IPS-18c (cell line): ENCODE results near the gene TUG1.

Experiments used
- H3K4me3 ChIP-seq: 2 replicates; pipeline ENCODE4 v1.7.0; 2013; ENCODE audit warnings: low read depth, mild to moderate bottlenecking, low read length, moderate library complexity; ENCODE audit not compliant: insufficient read depth
- H3K9me3 ChIP-seq: one replicate; pipeline ENCODE4 v1.6.1; 2013; ENCODE audit warnings: mild to moderate bottlenecking, low read length, moderate library complexity; ENCODE audit not compliant: control insufficient read depth, insufficient read depth

The TUG1 gene

GRCh38 chr22:30968924-30969531, at the start of gene TUG1:
TUG1 (plus strand) TSS chr22:30969265.
- Histone ChIP-seq H3K9me3 (peaks cover 12% of the 10 kb centered on the region), H3K4me3 (peak within 1 kb of the TSS; percentile 84)

GRCh38 chr22:30919973-30920372, 49.1 kb upstream of the TUG1 start:
- no peak overlapping the region for H3K4me3 ChIP-seq
- no peaks in the 10 kb centered on the region for H3K9me3 ChIP-seq

- Histone ChIP-seq H3K4me3 (no peak overlapping the region), H3K9me3 (no peaks in the 10 kb centered on the region)
These were observed 48.7 kb upstream of the TUG1 start for GRCh38 chr22:30920407-30920806.

GRCh38 chr22:30921108-30921507, 48.0 kb upstream of the TUG1 start:
- Histone ChIP-seq H3K4me3 (no peak overlapping the region), H3K9me3 (no peaks in the 10 kb centered on the region)

DNA sequence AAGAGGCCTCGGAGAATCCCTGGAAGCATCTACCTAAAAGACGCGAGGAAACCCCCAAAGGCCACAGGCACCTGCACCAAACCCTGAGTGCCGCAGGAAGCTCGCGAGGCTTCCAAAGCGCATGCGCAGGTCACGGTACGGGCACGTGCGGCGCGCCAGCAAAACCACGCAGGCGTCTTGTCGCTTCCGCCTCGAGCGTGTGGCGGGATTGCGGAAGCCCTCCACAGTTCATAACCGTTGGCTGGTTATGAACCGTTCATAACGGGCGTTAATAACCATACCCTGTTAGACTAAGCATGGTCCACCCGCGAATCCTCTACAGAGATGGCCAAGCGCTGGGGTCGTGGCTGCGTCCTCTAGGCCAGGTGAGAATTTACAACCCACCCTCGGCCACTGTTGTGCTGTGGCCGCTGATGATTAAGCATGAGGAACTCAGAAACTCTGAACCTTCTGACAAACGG, 46.9 kb upstream of the TUG1 start:
- no peak overlapping the region for H3K4me3 ChIP-seq
- no peaks in the 10 kb centered on the region for H3K9me3 ChIP-seq

DNA sequence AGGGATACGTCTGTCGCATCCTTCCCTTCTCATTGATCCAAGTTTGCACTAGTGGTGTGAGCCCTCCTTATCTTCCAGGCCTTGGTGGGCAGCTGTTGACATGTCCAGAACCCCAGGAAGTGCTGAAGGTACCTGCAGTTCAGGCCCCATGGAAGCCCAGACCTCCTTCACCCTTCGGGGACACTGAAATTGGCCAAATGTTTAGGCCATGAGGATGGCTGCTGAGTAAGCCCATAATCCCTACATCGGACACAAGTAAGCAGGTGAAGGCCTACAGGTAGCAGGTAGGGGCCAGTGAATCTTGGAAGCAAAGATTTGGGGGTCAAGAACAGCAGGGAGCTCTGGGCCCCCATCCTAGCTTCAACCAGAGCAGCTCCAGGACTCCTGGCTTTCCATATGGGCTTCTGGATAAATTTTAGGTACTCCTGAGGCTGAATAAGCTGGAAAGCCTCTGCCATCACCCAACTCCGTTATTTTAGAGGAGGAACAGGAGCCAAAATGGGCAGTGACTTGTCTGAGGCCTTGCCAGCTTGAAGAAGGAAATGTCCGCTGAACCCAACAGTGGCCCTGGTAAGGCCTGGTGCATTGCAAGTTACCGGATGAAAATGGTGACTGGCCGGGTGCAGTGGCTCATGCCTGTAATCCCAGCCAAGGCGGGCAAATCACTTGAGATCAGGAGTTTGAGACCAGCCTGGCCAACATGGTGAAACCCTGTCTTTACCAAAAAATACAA, 45.7 kb upstream of the TUG1 start:
- no peak overlapping the region for H3K4me3 ChIP-seq
- no peaks in the 10 kb centered on the region for H3K9me3 ChIP-seq

DNA sequence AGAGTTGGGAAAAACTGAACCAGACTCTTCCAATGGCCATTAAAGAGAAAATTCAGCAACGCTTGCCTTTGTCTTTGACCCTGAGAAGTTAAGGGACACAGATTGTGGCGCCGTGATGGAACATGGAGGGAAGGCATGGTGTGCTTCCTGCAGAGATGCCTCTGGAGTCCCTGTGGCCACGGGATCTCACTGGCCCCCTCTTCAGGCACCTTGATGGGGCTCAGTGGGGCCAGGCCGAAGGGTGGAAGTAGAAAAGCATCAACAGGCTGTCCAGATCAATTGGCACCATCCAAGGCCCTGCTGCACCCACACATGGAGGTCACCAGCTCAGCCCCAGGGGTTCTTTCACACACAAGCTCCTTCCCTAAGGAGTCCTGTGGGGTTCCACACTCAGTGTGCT, 43.4 kb upstream of the TUG1 start:
- Histone ChIP-seq H3K4me3 (no peak overlapping the region), H3K9me3 (no peaks in the 10 kb centered on the region)

DNA sequence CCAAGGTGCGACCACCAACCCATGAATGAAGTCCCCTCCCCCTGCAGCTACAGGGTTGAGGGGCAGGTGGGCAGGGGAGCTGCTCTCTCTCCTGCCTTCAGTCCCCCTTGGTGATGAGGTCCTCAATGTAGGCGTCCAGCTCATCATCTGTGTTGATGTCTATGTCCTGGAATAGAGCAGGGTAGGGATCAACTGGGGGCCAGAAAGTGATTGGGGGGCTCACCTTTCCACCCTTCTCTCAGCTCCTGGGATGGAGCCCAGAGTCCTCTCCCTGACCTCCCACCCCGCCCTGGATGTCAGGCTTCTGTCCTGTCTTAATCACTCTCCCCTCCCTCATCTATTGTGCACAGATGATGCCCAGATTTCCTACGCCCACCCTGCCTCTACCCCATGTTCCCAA, 42.4 kb upstream of the TUG1 start:
- H3K4me3 ChIP-seq, result no peak overlapping the region
- H3K9me3 ChIP-seq, result no peaks in the 10 kb centered on the region

GRCh38 chr22:30927806-30928205, 41.3 kb upstream of the TUG1 start:
- no peaks in the 10 kb centered on the region for H3K9me3 ChIP-seq
- H3K4me3 ChIP-seq, result no peak overlapping the region

DNA sequence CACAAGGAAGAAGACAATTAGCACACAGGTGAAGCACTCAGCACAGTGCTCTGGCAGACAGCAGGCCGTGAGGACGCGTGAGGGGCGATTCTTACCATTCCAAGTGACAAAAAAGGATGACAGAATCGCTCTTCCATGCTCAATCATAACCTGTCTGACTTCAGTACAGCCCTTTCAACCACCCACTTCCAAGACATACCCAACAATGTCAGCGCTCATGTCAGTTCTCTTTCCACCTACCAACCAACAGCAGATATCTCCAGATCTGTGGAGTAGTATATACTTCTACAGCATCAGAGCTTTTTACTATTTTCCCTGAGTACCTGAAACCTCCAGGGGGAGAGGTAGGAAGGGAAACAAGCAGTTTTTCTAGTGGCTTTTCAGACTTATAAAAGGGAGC, 40.7 kb upstream of the TUG1 start:
- H3K9me3 ChIP-seq, result no peaks in the 10 kb centered on the region
- H3K4me3 ChIP-seq, result no peak overlapping the region

DNA sequence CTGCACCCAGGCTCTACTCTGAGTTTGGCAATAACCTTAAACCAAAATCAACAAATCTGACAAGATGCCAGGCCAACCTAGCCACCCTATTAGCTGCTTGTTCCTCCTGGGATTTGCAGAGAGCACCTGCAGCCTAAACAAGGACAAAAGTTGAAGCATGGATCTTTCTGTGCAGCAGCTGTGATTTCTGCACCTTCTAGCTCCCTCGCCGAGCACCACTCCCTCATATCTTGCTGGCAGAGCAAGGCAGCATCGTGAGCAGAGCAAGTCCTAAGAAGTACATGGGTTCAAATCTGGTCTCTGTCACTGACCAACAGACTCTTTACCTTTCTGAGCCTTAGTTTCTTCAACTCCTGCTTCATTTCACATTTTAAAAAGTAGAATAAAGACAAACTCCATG, 38.8 kb upstream of the TUG1 start:
- H3K4me3 ChIP-seq, result no peak overlapping the region

DNA sequence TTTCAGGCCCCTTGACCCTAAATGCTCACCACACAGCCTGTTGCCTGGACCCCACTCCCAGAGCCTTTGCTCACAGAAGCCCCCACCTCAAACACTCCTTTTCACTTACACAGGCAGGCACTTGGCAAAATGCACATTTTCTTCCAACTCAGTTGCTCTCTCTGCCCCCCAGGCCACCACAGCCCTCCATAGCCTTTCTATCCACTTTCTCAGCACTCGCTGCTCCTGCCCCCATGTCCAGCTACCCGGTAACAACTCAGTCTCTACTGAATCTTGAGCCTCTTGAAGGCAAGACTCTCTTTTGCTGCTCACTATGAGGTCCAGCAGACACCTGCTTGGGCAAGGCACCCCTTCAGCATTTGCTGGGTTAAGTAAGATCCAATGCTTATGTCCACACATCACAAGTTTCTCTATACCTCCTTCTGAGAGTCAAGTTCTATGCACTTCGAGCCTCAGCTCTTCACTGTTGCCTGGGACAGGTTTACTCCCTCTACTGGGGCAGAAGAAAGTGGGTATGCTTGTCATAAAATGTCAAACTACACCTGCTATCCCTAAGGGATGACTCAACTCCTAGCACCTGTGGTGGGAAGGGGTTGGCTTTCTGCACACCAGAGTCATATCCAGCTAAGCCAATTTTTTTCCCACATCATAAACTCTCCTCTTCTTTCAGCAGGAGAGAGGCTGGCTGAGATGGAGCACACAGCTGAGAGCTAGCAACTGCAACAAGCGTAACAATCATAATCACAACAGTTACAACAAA, 37.3 kb upstream of the TUG1 start:
- H3K4me3 ChIP-seq, result no peak overlapping the region

More for the DNA sequence above, 38.8 kb upstream of the TUG1 start:
- no peaks in the 10 kb centered on the region for H3K9me3 ChIP-seq

GRCh38 chr22:30932661-30933060, 36.4 kb upstream of the TUG1 start:
- Histone ChIP-seq H3K4me3 (no peak overlapping the region), H3K9me3 (no peaks in the 10 kb centered on the region)

More for the DNA sequence above, 37.3 kb upstream of the TUG1 start:
- H3K9me3 ChIP-seq, result no peaks in the 10 kb centered on the region

- Histone ChIP-seq H3K9me3 (no peaks in the 10 kb centered on the region), H3K4me3 (no peak overlapping the region)
These were observed 35.6 kb upstream of the TUG1 start for GRCh38 chr22:30933457-30933856.

DNA sequence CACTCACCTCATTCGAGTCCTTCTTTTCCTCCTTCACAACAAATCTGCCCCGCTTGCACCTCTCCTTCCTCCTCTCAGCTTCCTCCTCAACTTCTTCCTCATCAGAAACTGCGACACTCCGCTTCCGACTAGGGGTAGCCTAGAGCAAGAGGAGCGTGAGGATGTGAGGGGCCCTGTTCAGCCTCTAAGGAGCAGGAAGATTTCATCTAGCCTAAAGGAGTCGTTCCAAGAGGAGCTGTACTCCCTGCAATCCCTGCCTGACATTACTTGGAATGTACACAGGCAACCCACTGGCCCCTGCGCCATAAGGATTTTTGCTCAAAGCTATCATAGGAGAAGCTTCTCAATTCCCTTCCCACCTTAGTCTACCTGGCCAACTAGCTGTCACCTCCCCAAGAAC, 35.0 kb upstream of the TUG1 start:
- no peak overlapping the region for H3K4me3 ChIP-seq
- no peaks in the 10 kb centered on the region for H3K9me3 ChIP-seq

- Histone ChIP-seq H3K4me3 (no peak overlapping the region), H3K9me3 (no peaks in the 10 kb centered on the region)
These were observed 28.2 kb upstream of the TUG1 start for GRCh38 chr22:30940685-30941362.

DNA sequence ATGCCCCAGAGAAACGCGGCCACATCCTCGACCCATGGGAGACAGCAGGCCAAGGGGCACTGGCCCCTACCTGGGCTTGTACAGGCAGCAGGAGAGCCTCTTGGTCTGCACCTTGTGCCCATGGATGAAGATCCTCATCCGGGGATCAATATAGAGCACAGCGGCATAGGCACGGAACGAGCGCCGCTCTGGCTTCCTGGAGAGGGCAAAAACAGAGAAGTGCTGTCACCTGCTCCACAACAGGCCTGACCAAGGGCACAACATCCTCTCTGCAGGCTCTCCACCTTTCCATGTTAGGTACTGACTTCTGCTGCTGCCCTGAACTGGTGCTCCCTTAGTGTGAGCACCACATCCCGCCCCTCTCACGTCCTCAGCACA, 27.7 kb upstream of the TUG1 start:
- Histone ChIP-seq H3K4me3 (no peak overlapping the region), H3K9me3 (no peaks in the 10 kb centered on the region)

GRCh38 chr22:30943368-30943767, 25.7 kb upstream of the TUG1 start:
- H3K4me3 ChIP-seq, result no peak overlapping the region
- no peaks in the 10 kb centered on the region for H3K9me3 ChIP-seq
